AG04450 (cell line): ENCODE data around the gene RBM39. TPM values are rescaled to one million over a fixed set of nuclear protein-coding genes. Genes with fewer than 3 reads are reported as not detected.
"Not testable (repeated sequence)": the region's sequence is repeated elsewhere in the genome, so short reads cannot be mapped to it uniquely, and the experiment has no call there.

Experiments used
- CTCF ChIA-PET: fragments of 300-600, 350-600 bp; formaldehyde crosslinking; extraction: SDS; loops from one replicate; lab custom pipeline; 2022; ENCODE audit warnings: antibody characterized with exemption, inconsistent platforms; lab: Charles Lee
- POLR2A ChIA-PET: fragments of 350-600 bp; formaldehyde crosslinking; extraction: SDS; loops from one replicate; lab custom pipeline; 2021; ENCODE audit warnings: antibody characterized with exemption, inconsistent platforms; lab: Yijun Ruan, JAX
- DNase-seq: peaks from one replicate; pipeline ENCODE4 v3.0.0-alpha.2; 2011; ENCODE audit warnings: low read depth, low spot score
- H3K27ac ChIP-seq: one replicate; pipeline ENCODE4 v1.5.1; 2012; ENCODE audit warnings: low read depth, low read length, control low read depth
- H3K27me3 ChIP-seq: one replicate; pipeline ENCODE4 v1.6.0; 2012; ENCODE audit warnings: low read length; ENCODE audit not compliant: control insufficient read depth, insufficient read depth
- H3K4me3 ChIP-seq: 2 replicates; pipeline ENCODE4 v1.5.1; 2011; ENCODE audit warnings: mild to moderate bottlenecking, low read depth, low read length, control low read depth
- H3K9me3 ChIP-seq: 2 replicates; pipeline ENCODE4 v1.5.1; 2012; ENCODE audit warnings: low read length; ENCODE audit not compliant: control insufficient read depth, insufficient read depth
- CTCF ChIP-seq: IDR thresholded peaks from 2 replicates; pipeline ENCODE4 v1.5.1; 2011; ENCODE audit warnings: low read depth, low read length, control low read depth, inconsistent platforms
- polyA plus RNA-seq: library from polyadenylated mRNA; depleted of rRNA; stranded (reverse); fragments of >200 nt; gene quantifications from 2 replicates; pipeline ENCODE4 v1.2.3, GENCODE V29; 2011

RBM39 gene
- polyA plus RNA-seq, 1 experiment: 144 TPM

- POLR2A ChIA-PET: no interaction called here
- Histone ChIP-seq H3K9me3 (peaks cover 4% of the 10 kb centered on the region; the same call in 1 of the 2 replicates), H3K27me3 (no peaks in the 10 kb centered on the region), H3K4me3 (no peak overlapping the region), H3K27ac (no peak overlapping the region)
- TF ChIP-seq CTCF: no peak
- CTCF ChIA-PET: no interaction called here
- no peak for DNase-seq
Measured at GRCh38 chr20:35695978-35696377, 46.1 kb downstream of the RBM39 start.

- ChIA-PET CTCF (no interaction called here), POLR2A (no interaction called here)
- H3K27me3 ChIP-seq: no peaks in the 10 kb centered on the region
- peaks cover 4% of the 10 kb centered on the region; the same call in 1 of the 2 replicates for H3K9me3 ChIP-seq
- TF ChIP-seq CTCF: no peak
- H3K27ac ChIP-seq: no peak overlapping the region
- no peak for DNase-seq
- H3K4me3 ChIP-seq: no peak overlapping the region
Measured at GRCh38 chr20:35695245-35695749, 46.8 kb downstream of the RBM39 start.

GRCh38 chr20:35690265-35690664 lies 51.8 kb downstream of the RBM39 start:
- no peak for TF ChIP-seq CTCF
- no peak overlapping the region for H3K4me3 ChIP-seq
- CTCF ChIA-PET: no interaction called here
- H3K27me3 ChIP-seq: no peaks in the 10 kb centered on the region
- POLR2A ChIA-PET: no interaction called here
- H3K27ac ChIP-seq: no peak overlapping the region
- no peak for DNase-seq
- no peaks in the 10 kb centered on the region; the same call in 1 of the 2 replicates for H3K9me3 ChIP-seq

GRCh38 chr20:35686872-35687271 lies 55.2 kb downstream of the RBM39 start:
- H3K4me3 ChIP-seq, CTCF ChIA-PET, H3K27me3 ChIP-seq, H3K9me3 ChIP-seq, H3K27ac ChIP-seq, DNase-seq: not testable (repeated sequence)
- POLR2A ChIA-PET: interaction anchor here (0.6 kb wide), 2 partner anchors 11 to 129 kb away, joined by 3 to 4 read pairs; no protein-coding TSS in a partner anchor

- POLR2A ChIA-PET: interaction anchor here (0.6 kb wide), 1 partner anchor 12 kb away, joined by 7 read pairs; no protein-coding TSS in a partner anchor
- CTCF ChIA-PET, DNase-seq, H3K9me3 ChIP-seq, H3K27ac ChIP-seq, H3K4me3 ChIP-seq, H3K27me3 ChIP-seq: not testable (repeated sequence)
Measured at GRCh38 chr20:35685368-35685767, 56.7 kb downstream of the RBM39 start.

GRCh38 chr20:35681960-35682359 lies 60.1 kb downstream of the RBM39 start:
- no peak for TF ChIP-seq CTCF
- no peak overlapping the region for H3K4me3 ChIP-seq
- no peak for DNase-seq
- ChIA-PET POLR2A (no interaction called here), CTCF (no interaction called here)
- no peaks in the 10 kb centered on the region for H3K27me3 ChIP-seq
- no peaks in the 10 kb centered on the region for H3K9me3 ChIP-seq
- H3K27ac ChIP-seq: no peak overlapping the region
